GM19397 (cell line): Measurements from ENCODE around the gene MEGF6.

Experiments used
- ATAC-seq: cut with Tn5 transposase; IDR thresholded peaks from one replicate; pipeline ENCODE4 v1.9.1; 2021; ENCODE audit warnings: mild to moderate bottlenecking, moderate library complexity; ENCODE audit not compliant: unreplicated experiment

Gene MEGF6

GRCh38 chr1:3491291-3492246, 119.7 kb downstream of the MEGF6 start:
- peak; percentile 51 for ATAC-seq

- ATAC-seq: no peak
Measured at GRCh38 chr1:3490046-3490745, 121.1 kb downstream of the MEGF6 start.

- ATAC-seq: no peak
Measured at GRCh38 chr1:3488432-3488831, 122.9 kb downstream of the MEGF6 start.

GRCh38 chr1:3485016-3485415, 126.3 kb downstream of the MEGF6 start:
- no peak for ATAC-seq

GRCh38 chr1:3483801-3484444, 127.4 kb downstream of the MEGF6 start:
- no peak for ATAC-seq

- ATAC-seq: no peak
Measured at GRCh38 chr1:3483380-3483779, 127.9 kb downstream of the MEGF6 start.

GRCh38 chr1:3482378-3482849, 128.9 kb downstream of the MEGF6 start:
- no peak for ATAC-seq

GRCh38 chr1:3481836-3482375, 129.4 kb downstream of the MEGF6 start:
- no peak for ATAC-seq

- ATAC-seq: no peak
Measured at GRCh38 chr1:3481046-3481445, 130.3 kb downstream of the MEGF6 start.

- ATAC-seq: no peak
Measured at GRCh38 chr1:3480369-3480719, 131.0 kb downstream of the MEGF6 start.

GRCh38 chr1:3479511-3480368, 131.6 kb downstream of the MEGF6 start:
- no peak for ATAC-seq

GRCh38 chr1:3478187-3478586, 133.1 kb downstream of the MEGF6 start:
- no peak for ATAC-seq

GRCh38 chr1:3477241-3477995, 133.9 kb downstream of the MEGF6 start:
- ATAC-seq: no peak

- ATAC-seq: no peak
Measured at GRCh38 chr1:3476666-3477065, 134.6 kb downstream of the MEGF6 start.

GRCh38 chr1:3475839-3476573, 135.3 kb downstream of the MEGF6 start:
- ATAC-seq: no peak

GRCh38 chr1:3474421-3474820, 136.9 kb downstream of the MEGF6 start:
- no peak for ATAC-seq

- ATAC-seq: no peak
Measured at GRCh38 chr1:3474016-3474415, 137.3 kb downstream of the MEGF6 start.

- no peak for ATAC-seq
Measured at GRCh38 chr1:3473381-3473844, 137.9 kb downstream of the MEGF6 start.

GRCh38 chr1:3472906-3473305, 138.4 kb downstream of the MEGF6 start:
- no peak for ATAC-seq
